CD4-positive, alpha-beta T cell treated with Interleukin-15 for 1 hour (primary cell): ENCODE results near the gene PANK3.
"Not testable (repeated sequence)": the region's sequence is repeated elsewhere in the genome, so short reads cannot be mapped to it uniquely, and the experiment has no call there.

Source experiments
- DNase-seq: peaks from one replicate; pipeline ENCODE4 v3.0.0-alpha.2; 2020

PANK3 gene

DNA sequence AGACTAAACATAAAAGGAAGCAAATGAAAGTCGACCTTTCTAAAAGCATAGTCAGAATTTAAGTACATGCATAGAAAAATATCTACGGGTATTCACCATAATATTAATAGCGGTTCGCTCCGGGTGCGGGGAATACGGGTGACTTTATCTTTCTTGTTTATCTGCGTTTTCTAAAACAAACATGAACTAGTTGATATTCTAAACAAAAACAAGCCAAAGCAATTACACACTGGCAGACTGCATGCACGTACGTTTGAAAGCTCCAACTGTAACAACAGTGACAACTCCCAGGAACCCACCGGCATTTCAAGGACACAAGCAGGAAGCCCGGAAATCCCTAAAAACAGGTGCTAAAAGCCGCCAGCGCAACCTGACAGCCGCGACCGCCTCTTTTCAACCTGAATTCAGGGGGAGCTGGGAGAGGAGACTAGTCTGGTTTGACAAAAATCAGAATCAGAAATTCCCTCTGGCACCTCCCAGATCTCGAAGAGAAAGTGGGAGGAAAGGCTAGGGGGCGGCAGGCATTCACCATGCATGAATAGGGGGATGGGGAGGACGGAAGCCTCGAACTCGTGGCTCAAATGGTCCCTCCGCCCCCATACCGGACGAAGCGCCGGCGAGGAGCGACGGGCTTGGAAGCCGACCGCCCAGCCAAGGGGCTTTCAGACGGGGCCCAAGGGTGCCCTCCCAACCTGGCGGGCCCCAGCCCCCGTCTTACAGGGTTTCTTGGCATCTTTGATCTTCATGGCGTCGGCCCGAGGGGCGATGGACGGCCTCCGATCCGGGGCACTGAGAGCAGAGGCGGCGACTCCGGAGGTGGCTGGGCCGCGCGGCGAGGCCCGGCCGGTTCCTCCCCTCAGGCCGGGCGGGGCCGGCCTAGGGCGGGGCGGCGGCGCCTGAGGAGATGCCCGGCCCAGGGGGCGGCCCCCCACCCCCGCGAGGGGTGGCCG, at the start of gene PANK3:
Gene PANK3 (minus strand): TSS at position 831 of the 950 bp plus-strand sequence. CDS start 85 bp downstream, at position 746.
- DNase-seq, result no peak

DNA sequence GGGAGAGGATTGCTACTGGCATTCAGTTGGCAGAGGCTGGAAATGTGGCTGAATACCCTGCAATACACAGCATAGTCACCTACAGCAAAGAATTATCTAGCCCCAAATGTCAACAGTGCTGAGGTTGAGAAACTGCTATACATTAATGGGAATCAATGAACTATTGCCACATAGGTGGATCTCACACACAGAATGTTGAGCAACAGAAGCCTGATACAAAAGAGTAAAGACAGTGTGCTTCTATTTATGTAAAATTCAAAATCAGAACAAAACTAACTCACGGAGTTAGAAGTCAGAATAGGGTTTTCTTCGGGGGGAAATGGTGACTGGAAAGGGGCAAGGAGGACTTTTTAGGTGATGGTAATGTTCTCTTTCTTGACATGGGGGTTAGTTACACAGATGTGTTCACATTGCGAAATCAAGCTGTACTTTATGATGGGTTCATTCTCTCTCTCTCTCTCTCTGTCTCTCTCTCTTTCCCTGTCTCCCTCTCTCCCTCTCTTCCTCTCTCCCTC, 45.7 kb upstream of the PANK3 start:
- DNase-seq, result no peak

GRCh38 chr5:168620807-168621206, 41.6 kb upstream of the PANK3 start:
- no peak for DNase-seq

DNA sequence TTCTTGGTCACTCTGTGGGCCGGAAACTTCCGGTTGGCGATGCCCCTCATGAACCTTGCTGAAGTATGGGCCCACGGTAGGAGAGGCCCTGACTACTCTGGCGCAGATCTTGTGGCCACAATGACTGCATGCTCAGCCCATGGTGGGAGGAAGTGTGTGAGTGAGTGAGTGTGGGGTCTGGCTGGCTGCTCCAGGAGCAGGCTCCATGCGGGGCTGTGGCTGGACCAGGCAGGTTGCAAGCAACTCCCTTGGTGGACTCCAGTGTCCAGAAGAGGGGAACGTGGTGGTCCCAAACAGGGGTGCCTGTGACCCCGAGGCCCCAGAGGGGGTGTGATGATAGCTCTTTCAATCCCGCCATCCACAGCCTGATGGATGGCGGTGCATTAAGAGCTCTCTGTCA, 35.5 kb upstream of the PANK3 start:
- DNase-seq, result no peak

GRCh38 chr5:168613996-168614395, 34.8 kb upstream of the PANK3 start:
- DNase-seq, result no peak

GRCh38 chr5:168613396-168613795, 34.2 kb upstream of the PANK3 start:
- DNase-seq, result no peak

DNA sequence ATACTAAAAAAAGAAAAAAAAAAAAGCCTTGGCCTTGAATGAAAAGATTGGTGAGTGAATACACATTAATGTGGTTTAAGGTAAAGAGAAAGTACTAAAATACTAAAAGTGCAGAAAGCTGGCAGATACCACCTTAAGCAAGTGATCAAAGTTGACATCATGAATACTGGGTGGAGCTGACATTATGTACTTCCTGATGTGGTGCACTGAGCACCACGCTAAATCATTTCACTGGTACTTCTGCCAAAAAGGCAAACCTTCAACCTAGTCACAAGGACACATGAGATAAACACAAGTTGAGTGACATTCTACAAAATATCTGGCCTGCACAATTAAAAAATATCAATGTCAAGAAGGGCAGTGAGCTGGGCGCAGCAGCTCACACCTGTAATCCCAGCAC, 33.8 kb upstream of the PANK3 start:
- DNase-seq, result no peak

GRCh38 chr5:168612123-168612522, 33.0 kb upstream of the PANK3 start:
- DNase-seq, result no peak

GRCh38 chr5:168611165-168611564, 32.0 kb upstream of the PANK3 start:
- DNase-seq, result no peak

DNA sequence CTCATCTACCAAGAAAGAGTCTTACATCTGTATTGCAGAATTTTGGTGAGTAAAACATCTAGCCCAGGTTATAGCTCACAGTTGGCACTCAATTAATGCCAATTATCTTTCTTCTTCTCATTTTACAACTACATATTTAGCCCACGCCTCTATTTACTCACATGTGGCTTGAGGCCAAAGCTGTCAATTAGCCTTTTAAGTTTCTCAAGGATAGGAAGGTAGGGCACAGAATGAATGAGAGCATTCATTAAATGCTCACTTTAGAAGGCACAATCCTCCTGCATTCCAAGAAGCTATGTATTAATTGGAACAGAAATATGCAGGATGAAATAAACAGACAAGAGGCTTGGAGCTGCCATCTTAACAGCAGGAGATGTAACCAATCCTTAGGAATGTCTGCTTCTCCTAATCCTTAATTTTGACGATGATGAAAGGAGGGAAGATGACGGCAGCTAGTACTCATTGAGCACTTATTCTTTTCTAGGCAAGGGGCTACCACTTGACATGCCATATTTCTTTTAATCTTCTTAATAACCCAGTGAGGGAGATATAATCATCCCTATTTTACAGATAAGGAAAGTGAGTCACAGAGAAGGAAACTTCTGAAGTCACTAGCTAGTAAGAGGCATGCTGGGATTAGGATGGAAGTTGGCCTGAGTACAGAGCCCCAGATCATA, 30.8 kb upstream of the PANK3 start:
- DNase-seq, result no peak

GRCh38 chr5:168608821-168609220, 29.7 kb upstream of the PANK3 start:
- no peak for DNase-seq

DNA sequence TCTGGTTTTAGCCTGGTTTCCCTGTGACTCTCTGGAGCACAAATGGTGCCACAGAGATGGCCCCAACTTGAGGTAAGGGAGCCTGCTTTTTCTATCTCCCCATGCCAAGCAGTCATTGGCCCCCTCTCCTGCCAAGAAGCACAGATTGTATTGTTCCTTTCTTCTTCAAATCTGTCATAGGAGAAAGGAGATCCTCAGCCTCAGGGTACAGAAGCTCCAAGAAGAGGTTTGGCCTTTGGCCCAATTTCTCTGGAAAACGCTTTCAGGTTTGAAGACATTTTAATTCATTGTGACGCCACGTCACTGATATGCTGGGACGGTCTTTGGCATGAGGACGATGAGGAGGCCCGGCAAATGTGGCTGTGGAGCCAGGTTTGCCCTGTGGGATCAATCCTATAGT, 29.2 kb upstream of the PANK3 start:
- no peak for DNase-seq

DNA sequence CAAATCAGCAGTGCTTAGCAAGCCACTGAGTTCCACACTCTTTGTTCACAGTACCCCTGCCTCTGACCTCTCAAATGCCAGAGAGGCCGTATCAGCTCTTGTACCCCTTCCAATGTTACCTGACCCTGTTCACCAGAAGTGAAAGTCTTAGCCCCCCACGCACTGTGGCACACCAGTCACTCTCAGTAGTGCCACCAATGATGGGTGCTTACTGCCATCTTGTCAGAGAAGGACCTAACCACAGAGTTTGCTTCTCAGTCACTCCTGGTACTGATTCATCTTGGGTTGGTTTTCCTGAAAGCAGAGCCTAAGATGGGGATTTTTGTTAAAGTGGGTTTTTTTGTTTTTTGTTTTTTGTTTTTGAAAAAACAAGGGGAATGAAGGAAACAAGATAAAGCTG, 28.8 kb upstream of the PANK3 start:
- no peak for DNase-seq

GRCh38 chr5:168606562-168606961, 27.4 kb upstream of the PANK3 start:
- no peak for DNase-seq

DNA sequence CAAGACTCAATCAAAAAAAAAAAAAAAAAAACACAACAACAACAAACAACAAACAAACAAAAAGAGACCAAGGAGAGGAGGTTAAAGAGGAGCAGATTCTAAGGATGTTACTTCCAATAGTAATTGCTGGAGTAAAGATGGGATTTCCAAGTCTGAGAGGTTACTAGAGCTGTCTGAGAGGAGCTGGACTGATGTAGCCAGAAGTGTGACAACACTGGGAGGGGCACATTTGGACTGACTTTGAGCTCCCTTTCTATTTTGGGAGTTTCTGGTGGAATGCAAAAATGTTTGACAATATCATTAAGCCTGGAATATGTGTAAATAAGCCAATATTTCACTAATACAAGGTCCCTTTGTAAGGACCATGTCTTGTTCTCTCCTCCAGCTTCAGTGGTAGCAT, 25.3 kb upstream of the PANK3 start:
- DNase-seq, result no peak

GRCh38 chr5:168603746-168604145, 24.6 kb upstream of the PANK3 start:
- no peak for DNase-seq

GRCh38 chr5:168602517-168602916, 23.3 kb upstream of the PANK3 start:
- DNase-seq, result no peak

DNA sequence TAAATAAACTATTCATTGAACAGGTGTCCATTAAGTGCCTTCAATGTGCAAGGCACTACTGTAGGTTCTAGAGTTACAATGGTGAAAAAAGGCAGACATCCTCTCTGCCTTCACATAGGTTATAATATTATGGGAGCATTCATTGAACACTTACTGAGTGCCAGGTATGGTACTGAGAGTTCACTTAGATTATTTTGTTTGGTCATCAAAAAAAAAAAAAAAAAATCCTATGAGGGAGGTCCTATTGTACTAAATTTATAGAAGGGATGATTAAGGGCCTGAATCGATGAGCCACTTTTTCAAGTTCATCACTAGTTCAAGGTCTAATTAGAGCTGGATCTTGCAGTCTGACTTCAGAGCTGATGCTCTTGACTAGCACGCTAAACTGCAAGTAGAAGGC, 22.8 kb upstream of the PANK3 start:
- no peak for DNase-seq

- DNase-seq, result no peak
Observed at GRCh38 chr5:168600409-168600808, 21.2 kb upstream of the PANK3 start.

DNA sequence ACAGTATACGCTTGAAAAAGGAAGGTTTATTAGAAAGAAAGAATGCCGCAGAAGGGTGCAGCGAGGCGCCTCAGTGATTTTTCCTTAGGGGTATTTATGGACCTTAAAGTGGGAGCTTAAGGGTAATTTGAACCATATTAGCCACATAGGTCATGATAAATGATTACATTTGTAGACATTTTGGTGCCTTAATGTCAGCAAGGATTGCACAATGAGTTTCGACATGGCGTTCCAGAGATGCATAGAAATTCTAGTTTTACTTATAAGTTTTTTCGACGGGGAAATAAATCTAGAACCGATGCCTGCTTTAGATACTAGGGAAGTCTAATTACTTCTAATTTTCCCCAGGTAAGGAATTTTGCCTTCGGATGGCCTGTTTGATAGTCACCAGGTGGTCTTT, 20.7 kb upstream of the PANK3 start:
- DNase-seq, result no peak

- DNase-seq, result no peak
Observed at GRCh38 chr5:168598639-168599038, 19.5 kb upstream of the PANK3 start.

GRCh38 chr5:168596927-168597326, 17.8 kb upstream of the PANK3 start:
- DNase-seq, result no peak

GRCh38 chr5:168596122-168596521, 17.0 kb upstream of the PANK3 start:
- DNase-seq, result not testable (repeated sequence)

DNA sequence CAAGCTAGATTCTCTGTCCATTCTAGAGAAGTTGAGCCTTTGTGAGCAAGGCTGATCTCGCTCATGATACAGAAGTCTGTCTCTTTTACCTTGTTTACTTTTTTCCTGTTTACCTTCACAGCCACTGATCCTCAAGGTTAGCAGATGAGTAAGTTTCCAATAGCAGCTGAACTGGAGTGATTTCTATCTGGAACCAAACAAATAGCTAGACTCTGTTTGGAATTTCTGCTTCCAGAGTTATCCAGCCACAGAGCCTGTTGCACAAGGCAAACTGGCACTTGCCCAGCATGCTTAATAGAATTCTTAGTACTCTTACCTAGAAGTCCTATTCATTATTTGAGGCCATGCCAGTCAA, 12.8 kb upstream of the PANK3 start:
- DNase-seq, result no peak
